Left lobe of liver (tissue), 2 donors: Measurements from ENCODE around the gene ROR1. TPM values are rescaled to one million over a fixed set of nuclear protein-coding genes. Genes with fewer than 3 reads are reported as not detected.

ENCODE experiments used
- ATAC-seq: fragments of 200-7000 bp; cut with Tn5 transposase; one replicate; pipeline ENCODE4 v1.9.1; 2020; ENCODE audit warnings: mild to moderate bottlenecking, moderate library complexity
- DNase-seq: peaks from one replicate; pipeline ENCODE4 v3.0.0-alpha.2; 2020; ENCODE audit warnings: low spot score
- total RNA-seq: library from RNA; stranded (reverse); gene quantifications from one replicate; pipeline ENCODE4 v1.2.1, GENCODE V29; 2021
- donor health status: DM: no; HTN: no; CAD: no; lungs with moderate emphysema.
- donor health status: DM: no; HTN: yes; CAD: no.

The ROR1 gene
- total RNA-seq, 1 donor from 2014 or later = 0.28 TPM

- ATAC-seq (no peak), DNase-seq (no peak)
Measured at GRCh38 chr1:64043288-64043687, 269.5 kb downstream of the ROR1 start.

- DNase-seq (no peak), ATAC-seq (no peak)
Measured at GRCh38 chr1:64043976-64044375, 270.2 kb downstream of the ROR1 start.

- no peak for DNase-seq
Measured at GRCh38 chr1:64046243-64046642, 272.4 kb downstream of the ROR1 start.

GRCh38 chr1:64046891-64047290 is 273.1 kb downstream of the ROR1 start:
- no peak for DNase-seq
- ATAC-seq = no peak

More at GRCh38 chr1:64046243-64046642, 272.4 kb downstream of the ROR1 start:
- ATAC-seq = no peak

GRCh38 chr1:64047549-64047996 is 273.8 kb downstream of the ROR1 start:
- DNase-seq = no peak
- ATAC-seq = no peak

- DNase-seq (no peak), ATAC-seq (no peak)
Measured at GRCh38 chr1:64049900-64050540, 276.2 kb downstream of the ROR1 start.

- no peak for DNase-seq
- no peak for ATAC-seq
Measured at GRCh38 chr1:64050601-64051000, 276.8 kb downstream of the ROR1 start.

- DNase-seq = no peak
Measured at GRCh38 chr1:64051796-64052195, 278.0 kb downstream of the ROR1 start.

GRCh38 chr1:64052777-64053176 is 279.0 kb downstream of the ROR1 start:
- DNase-seq (no peak), ATAC-seq (no peak)

More at GRCh38 chr1:64051796-64052195, 278.0 kb downstream of the ROR1 start:
- ATAC-seq = no peak

GRCh38 chr1:64055310-64055709 is 281.5 kb downstream of the ROR1 start:
- no peak for ATAC-seq
- DNase-seq = no peak

GRCh38 chr1:64059556-64059955 is 285.7 kb downstream of the ROR1 start:
- DNase-seq = no peak
- ATAC-seq = no peak

GRCh38 chr1:64060611-64061302 is 286.9 kb downstream of the ROR1 start:
- DNase-seq = no peak
- no peak for ATAC-seq

GRCh38 chr1:64061430-64062104 is 287.8 kb downstream of the ROR1 start:
- no peak for ATAC-seq
- DNase-seq = no peak

GRCh38 chr1:64062529-64062928 is 288.7 kb downstream of the ROR1 start:
- ATAC-seq = no peak
- no peak for DNase-seq

- DNase-seq (no peak), ATAC-seq (no peak)
Measured at GRCh38 chr1:64062941-64063581, 289.2 kb downstream of the ROR1 start.

- ATAC-seq = no peak
- DNase-seq = no peak
Measured at GRCh38 chr1:64065571-64065970, 291.8 kb downstream of the ROR1 start.

GRCh38 chr1:64072089-64072793 is 298.4 kb downstream of the ROR1 start:
- DNase-seq (no peak), ATAC-seq (no peak)

GRCh38 chr1:64073705-64074104 is 299.9 kb downstream of the ROR1 start:
- no peak for DNase-seq
- ATAC-seq = no peak

GRCh38 chr1:64074767-64075166 is 300.9 kb downstream of the ROR1 start:
- no peak for ATAC-seq
- no peak for DNase-seq

GRCh38 chr1:64077281-64077940 is 303.6 kb downstream of the ROR1 start:
- ATAC-seq (no peak), DNase-seq (no peak)
